Measurements from ENCODE around the gene SFTPA2. TPM values are rescaled to one million over a fixed set of nuclear protein-coding genes. Genes with fewer than 3 reads are reported as not detected.
"Not testable (repeated sequence)": the region's sequence is repeated elsewhere in the genome, so short reads cannot be mapped to it uniquely, and the experiment has no call there.

SFTPA2 gene
- total RNA-seq, 3 donors from 2014 or later (not counting 1 experiment from before 2014, with no cell fraction given), result not detected

DNA sequence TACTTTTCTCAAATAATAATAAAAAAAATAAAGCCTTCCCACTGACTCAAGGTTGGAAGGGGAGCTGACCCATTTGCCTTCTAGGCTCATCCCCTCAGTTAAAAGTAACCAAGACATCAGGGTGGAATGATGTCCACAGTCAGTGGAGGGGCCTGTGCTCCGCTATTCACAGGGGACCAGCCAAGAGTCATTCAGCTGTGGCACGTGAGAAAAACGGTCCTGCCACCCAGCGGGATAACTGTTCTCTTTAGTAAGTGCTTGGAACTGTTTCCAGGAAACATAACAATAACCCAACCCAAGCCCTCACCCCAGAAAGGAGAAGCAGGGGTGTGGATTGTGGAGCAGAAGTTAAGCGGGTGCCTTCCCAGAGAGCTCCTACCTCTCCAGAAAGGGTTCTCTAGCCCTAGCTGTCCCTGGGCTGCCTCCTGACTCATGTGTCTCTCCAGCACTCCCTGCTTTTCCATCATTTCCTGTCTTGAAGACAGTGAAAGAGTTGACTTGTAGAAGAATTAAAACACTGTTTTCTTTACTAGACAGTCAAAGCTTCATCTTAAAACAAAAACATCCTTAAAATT, 50.2 kb downstream of the SFTPA2 start:
- H3K4me1 Mint-ChIP-seq; H3K36me3 ChIP-seq (ENCODE audit: control insufficient read depth, insufficient read depth, low read length); H3K27ac ChIP-seq (ENCODE audit: low read length); H3K9me3 Mint-ChIP-seq; H3K4me1 ChIP-seq (ENCODE audit: control insufficient read depth, insufficient read depth, low read length); H3K27ac Mint-ChIP-seq; H3K9me3 ChIP-seq (ENCODE audit: control insufficient read depth, insufficient read depth, low read length); ATAC-seq; H3K27me3 ChIP-seq (ENCODE audit: control insufficient read depth, insufficient read depth, low read length); H3K4me3 Mint-ChIP-seq; DNase-seq; H3K36me3 Mint-ChIP-seq; intact Hi-C loops (cut with micrococcal nuclease); H3K4me3 ChIP-seq (ENCODE audit: low read length): not testable (repeated sequence)
- H3K27me3 Mint-ChIP-seq (ENCODE audit: low read depth in 2 of 2), result peaks cover 17% of the 10 kb centered on the region in 2 donors
- WGBS (ENCODE audit: insufficient coverage), result no CpG with 5 or more reads among the region's 5 CpGs

DNA sequence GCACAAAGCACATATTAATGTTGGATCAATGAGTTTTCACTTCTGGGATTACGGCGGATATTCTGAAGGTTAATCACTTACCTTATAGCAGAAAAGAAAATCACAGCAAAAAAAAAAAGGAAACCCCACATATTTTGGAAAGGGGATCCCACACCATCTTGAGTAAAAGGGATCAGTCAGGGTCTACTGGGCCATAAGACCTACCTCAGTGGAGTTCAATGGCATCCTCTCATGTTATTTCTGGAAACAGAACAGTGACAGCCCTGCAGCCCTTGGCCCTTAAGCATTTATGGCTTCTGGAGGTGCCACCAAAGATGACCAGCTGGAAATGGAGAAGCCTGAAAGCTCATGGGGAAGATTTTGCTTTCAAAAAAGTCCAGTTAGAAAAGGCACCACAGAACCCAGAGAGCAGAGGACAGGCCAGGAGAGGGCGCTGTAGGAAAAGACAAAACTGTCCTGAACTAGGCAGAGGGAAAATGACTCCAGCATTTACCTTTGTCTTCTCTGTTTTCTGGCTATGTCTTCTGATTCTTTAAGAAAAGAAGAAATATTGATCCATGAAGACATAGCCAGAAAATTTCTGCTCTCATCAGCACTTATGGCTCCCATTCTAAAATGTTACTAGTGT, 50.8 kb downstream of the SFTPA2 start:
- no CpG with 5 or more reads among the region's 3 CpGs for WGBS (ENCODE audit: insufficient coverage)
- H3K4me3 Mint-ChIP-seq; H3K27ac ChIP-seq (ENCODE audit: low read length); H3K27me3 ChIP-seq (ENCODE audit: control insufficient read depth, insufficient read depth, low read length); H3K9me3 ChIP-seq (ENCODE audit: control insufficient read depth, insufficient read depth, low read length); H3K4me3 ChIP-seq (ENCODE audit: low read length); H3K27ac Mint-ChIP-seq; H3K9me3 Mint-ChIP-seq; DNase-seq; intact Hi-C loops (cut with micrococcal nuclease); H3K36me3 ChIP-seq (ENCODE audit: control insufficient read depth, insufficient read depth, low read length); H3K4me1 ChIP-seq (ENCODE audit: control insufficient read depth, insufficient read depth, low read length); H3K36me3 Mint-ChIP-seq; H3K4me1 Mint-ChIP-seq: not testable (repeated sequence)
- peak in 2 of 3 donors; percentile 43 to 57 for ATAC-seq
- H3K27me3 Mint-ChIP-seq (ENCODE audit: low read depth in 2 of 2), result peaks cover 17% of the 10 kb centered on the region in 2 donors

DNA sequence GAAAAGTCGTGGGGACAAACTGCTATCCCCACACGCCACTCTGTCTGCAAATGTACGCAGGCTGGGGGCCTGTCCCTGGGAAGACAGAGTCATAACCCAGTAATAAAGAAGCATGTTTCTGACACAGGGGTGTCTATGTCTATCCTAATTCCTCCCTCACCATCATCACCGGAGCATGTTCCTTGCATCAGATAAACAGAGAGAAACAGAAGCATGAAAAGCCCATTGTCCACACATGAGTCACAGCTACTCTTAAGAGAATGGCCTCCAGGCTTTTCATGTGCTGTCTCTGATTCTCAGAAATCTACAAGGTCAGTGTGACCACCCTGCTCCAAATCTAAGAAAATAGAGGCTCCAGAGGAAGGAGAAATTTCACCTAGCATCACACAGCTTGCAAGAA, 52.0 kb downstream of the SFTPA2 start:
- H3K9me3 ChIP-seq (ENCODE audit: control insufficient read depth, insufficient read depth, low read length); H3K27me3 ChIP-seq (ENCODE audit: control insufficient read depth, insufficient read depth, low read length); H3K4me3 ChIP-seq (ENCODE audit: low read length); H3K9me3 Mint-ChIP-seq; ATAC-seq; H3K4me1 ChIP-seq (ENCODE audit: control insufficient read depth, insufficient read depth, low read length); H3K4me1 Mint-ChIP-seq; H3K27ac Mint-ChIP-seq; H3K27ac ChIP-seq (ENCODE audit: low read length); H3K4me3 Mint-ChIP-seq; H3K36me3 Mint-ChIP-seq; DNase-seq; H3K36me3 ChIP-seq (ENCODE audit: control insufficient read depth, insufficient read depth, low read length); intact Hi-C loops (cut with micrococcal nuclease): not testable (repeated sequence)
- H3K27me3 Mint-ChIP-seq (ENCODE audit: low read depth in 2 of 2), result peaks cover 17 to 18% of the 10 kb centered on the region in 2 donors
- 88% methylated on average over 3 of the region's 4 CpGs for WGBS (ENCODE audit: insufficient coverage)

DNA sequence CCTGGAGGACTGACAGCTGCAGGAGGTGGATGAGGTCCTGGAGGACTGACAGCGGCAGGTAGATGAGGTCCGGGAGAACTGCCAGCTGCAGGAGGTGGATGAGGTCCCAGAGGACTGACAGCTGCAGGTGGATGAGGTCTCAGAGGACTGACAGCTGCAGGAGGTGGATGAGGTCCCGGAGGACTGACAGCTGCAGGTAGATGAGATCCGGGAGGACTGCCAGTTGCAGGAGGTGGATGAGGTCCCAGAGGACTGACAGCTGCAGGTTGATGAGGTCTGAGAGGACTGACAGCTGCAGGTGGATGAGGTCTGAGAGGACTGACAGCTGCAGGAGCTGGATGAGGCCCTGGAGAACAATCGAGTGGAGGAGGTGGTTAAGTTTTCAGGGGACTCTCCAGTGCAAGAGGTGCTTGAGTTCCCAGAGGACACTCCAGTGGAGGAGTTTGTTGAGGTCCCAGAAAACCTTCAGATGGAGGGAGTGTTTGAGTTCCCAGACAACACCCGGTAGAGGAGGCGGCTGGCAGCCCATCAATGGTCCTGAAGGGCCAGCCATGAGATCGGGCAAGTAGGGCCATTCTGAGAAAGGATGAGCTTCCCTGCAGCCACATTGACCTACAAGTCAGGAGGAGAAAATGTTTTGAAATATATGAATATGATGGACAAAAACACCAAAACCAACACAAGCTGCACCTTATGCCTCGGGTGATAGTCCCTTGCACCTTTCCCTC, 52.6 kb downstream of the SFTPA2 start:
- no peaks in the 10 kb centered on the region for H3K9me3 Mint-ChIP-seq
- H3K27ac ChIP-seq (ENCODE audit: low read length), result no peak overlapping the region
- H3K27ac Mint-ChIP-seq, result no peak overlapping the region
- DNase-seq (no peak), ATAC-seq (no peak)
- H3K27me3 Mint-ChIP-seq (ENCODE audit: low read depth in 2 of 2), result peaks cover 17 to 24% of the 10 kb centered on the region in 2 donors
- H3K9me3 ChIP-seq (ENCODE audit: control insufficient read depth, insufficient read depth, low read length), result no peaks in the 10 kb centered on the region
- peaks cover 0 to 4% of the 10 kb centered on the region in 2 donors for H3K4me1 Mint-ChIP-seq
- no peak overlapping the region for H3K4me3 ChIP-seq (ENCODE audit: low read length)
- intact Hi-C loops (cut with micrococcal nuclease), result no loop called here
- no peaks in the 10 kb centered on the region for H3K36me3 ChIP-seq (ENCODE audit: control insufficient read depth, insufficient read depth, low read length)
- TF ChIP-seq, protein P1, sequence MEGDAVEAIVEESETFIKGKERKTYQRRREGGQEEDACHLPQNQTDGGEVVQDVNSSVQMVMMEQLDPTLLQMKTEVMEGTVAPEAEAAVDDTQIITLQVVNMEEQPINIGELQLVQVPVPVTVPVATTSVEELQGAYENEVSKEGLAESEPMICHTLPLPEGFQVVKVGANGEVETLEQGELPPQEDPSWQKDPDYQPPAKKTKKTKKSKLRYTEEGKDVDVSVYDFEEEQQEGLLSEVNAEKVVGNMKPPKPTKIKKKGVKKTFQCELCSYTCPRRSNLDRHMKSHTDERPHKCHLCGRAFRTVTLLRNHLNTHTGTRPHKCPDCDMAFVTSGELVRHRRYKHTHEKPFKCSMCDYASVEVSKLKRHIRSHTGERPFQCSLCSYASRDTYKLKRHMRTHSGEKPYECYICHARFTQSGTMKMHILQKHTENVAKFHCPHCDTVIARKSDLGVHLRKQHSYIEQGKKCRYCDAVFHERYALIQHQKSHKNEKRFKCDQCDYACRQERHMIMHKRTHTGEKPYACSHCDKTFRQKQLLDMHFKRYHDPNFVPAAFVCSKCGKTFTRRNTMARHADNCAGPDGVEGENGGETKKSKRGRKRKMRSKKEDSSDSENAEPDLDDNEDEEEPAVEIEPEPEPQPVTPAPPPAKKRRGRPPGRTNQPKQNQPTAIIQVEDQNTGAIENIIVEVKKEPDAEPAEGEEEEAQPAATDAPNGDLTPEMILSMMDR (IDR thresholded peaks at IDR 0.05), result no peak
- no peaks in the 10 kb centered on the region for H3K27me3 ChIP-seq (ENCODE audit: control insufficient read depth, insufficient read depth, low read length)
- H3K4me1 ChIP-seq (ENCODE audit: control insufficient read depth, insufficient read depth, low read length), result no peaks in the 10 kb centered on the region
- H3K36me3 Mint-ChIP-seq, result no peaks in the 10 kb centered on the region
- 86% methylated on average over 9 of the region's 9 CpGs for WGBS (ENCODE audit: insufficient coverage)
- H3K4me3 Mint-ChIP-seq, result no peak overlapping the region

Other genes with a start within 250 kb of the SFTPA2 start
- gene PPIF, start 212.9 kb downstream of the SFTPA2 start, total RNA-seq, result 10 to 100 TPM; 59.5 to 99.1 (median 66.3) TPM
- 1 to 10 TPM; 2.8 to 4.0 (median 3.6) TPM for gene ZCCHC24, start 114.8 kb downstream of the SFTPA2 start, total RNA-seq
- 1 to 10 TPM in 1 of 3 donors, under 1 TPM in 2; 0.13 to 2.0 (median 0.14) TPM for gene EIF5AL1, start 47.9 kb downstream of the SFTPA2 start, total RNA-seq
- not detected for gene SFTPA1, start 50.5 kb upstream of the SFTPA2 start, total RNA-seq
- gene NUTM2B, start 142.8 kb upstream of the SFTPA2 start, total RNA-seq, result 1 to 10 TPM in 2 of 3 donors, under 1 TPM in 1; 0.75 to 2.1 (median 1.3) TPM